Spleen (tissue), 7 donors: Measurements from ENCODE around the gene UROC1.

Source experiments
- CTCF ChIP-seq, 11 experiments: fragments of 200-600 bp in 7 of 11; fragments of 450-650 bp in 4 of 11; sonication (generic) in 4 of 11; IDR thresholded peaks in 8 of 11; conservative IDR thresholded peaks in 3 of 11; 1 replicate in 7 of 11; 2 replicates in 4 of 11; pipeline versions ENCODE4 v1.4.0 to v1.8.0; 2016 to 2021; ENCODE audit warnings: antibody characterized with exemption in 11 of 11, inconsistent platforms in 4 of 11, mild to moderate bottlenecking in 1 of 11
- POLR2A ChIP-seq, 3 donors: fragments of 450-650 bp; IDR thresholded peaks; one replicate each; pipeline ENCODE4 v1.5.1; 2017; ENCODE audit warnings: antibody characterized with exemption in 3 of 3, mild to moderate bottlenecking in 1 of 3
- POLR2AphosphoS5 ChIP-seq, 3 donors: sonication (generic); formaldehyde crosslinking; IDR thresholded peaks; one replicate each; pipeline ENCODE4 v1.5.1; 2017; ENCODE audit warnings: antibody characterized with exemption in 3 of 3
- donor health status: DM: no; HTN: no; CAD: no; lungs with moderate emphysema.
- donor health status: DM: no; HTN: no; CAD: no.
- donor health status: DM: no; HTN: no; CAD: no.

- TF ChIP-seq POLR2A (IDR thresholded peaks at IDR 0.05) (no peak), CTCF (IDR thresholded peaks at IDR 0.05 in 8 of 11, conservative IDR thresholded peaks at IDR 0.05 in 3 of 11) (no peak), POLR2AphosphoS5 (IDR thresholded peaks at IDR 0.05) (no peak)
Measured at GRCh38 chr3:126544596-126545281, 27.2 kb upstream of the UROC1 start.
